SH-SY5Y (cell line): ENCODE results near the gene TTC28.

Experiments used
- GATA2 ChIP-seq: IDR thresholded peaks from 2 replicates; pipeline ENCODE4 v1.6.1; 2011; ENCODE audit warnings: mild to moderate bottlenecking, low read depth, low read length
- GATA3 ChIP-seq: IDR thresholded peaks from 2 replicates; pipeline ENCODE4 v1.6.1; 2011; ENCODE audit warnings: low read depth, mild to moderate bottlenecking, low read length, moderate library complexity

Gene TTC28

DNA sequence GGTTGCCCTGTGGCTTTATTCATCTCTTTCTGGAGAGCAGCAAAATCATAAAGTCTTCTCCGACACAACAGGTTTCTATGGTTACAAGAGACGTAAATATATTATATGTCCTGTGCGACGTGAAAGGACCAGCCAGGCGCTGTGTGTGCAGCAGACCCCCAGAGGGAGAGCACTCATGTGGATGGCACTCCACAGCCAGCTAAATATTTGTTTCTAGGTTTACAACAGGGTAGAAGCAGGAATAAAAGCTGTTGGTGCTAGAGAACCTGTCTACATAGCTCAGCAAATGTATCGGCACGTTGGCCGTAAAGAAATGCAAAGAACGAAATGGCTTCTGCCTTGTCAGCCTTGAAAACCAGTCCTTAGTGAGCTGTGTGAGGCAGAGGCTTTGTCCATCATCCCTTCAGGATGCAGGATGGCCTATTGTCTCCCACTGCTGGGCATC is 626.8 kb downstream of the TTC28 start:
- TF ChIP-seq GATA2 = no peak
- no peak for TF ChIP-seq GATA3

DNA sequence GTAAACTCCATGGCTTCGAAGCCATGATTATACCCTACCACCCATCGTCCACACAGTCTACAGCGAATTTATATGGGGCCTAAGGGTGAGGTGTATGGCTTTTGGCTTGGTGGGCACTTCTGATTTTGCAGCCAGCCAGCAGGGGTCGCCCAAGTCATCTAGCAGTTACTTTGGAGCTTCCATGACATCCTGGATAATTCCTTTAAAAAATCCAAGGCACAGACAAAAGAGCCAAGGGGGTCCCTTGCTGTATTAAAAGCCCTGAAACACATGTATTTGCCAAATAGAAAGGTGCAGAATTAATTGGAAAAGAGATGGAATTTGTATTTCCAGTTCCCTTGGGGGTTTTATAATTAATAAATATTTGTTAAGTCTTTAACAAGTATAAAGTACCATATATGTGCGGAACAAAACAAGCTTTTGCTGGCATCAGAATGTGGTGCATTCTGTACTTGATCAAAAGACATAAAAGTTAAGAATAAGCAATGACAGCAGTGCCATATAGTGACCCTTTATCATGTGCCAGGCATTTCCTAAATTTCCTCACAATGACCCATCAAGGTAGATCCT is 627.8 kb downstream of the TTC28 start:
- TF ChIP-seq GATA2 = no peak
- no peak for TF ChIP-seq GATA3

DNA sequence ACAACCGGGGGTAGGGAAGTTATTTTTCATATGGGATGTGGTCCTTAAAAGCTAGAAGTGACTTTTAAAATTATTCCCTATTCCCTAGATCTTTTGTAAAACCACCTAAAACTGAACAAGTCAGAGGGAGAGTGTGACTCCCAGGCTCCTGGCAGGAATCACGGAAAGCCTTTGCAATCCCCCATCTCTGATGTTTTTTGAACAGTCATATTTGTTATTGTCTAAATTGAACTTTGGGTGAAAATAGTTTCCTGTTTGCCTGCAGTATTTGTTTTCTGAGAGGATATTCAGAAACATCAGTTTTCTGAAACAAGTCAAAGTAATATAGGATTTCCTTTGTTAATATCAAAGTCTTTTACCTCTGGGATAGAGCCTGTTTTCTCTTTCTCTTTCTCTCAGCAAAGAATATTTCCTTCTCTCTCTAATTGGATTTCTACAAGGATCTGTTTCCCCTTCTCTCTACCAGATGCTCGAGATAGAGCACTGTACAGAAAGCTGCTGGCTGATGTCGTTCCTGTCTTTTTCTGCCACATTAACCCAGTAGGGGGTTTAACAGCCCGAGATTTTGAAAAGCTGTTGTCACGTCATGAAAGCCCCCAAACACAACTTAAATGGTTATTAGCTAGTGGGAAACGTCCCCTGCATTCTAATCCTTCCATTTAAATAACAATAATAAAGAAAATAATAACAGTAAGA is 628.4 kb downstream of the TTC28 start:
- TF ChIP-seq GATA2 = no peak
- no peak for TF ChIP-seq GATA3

DNA sequence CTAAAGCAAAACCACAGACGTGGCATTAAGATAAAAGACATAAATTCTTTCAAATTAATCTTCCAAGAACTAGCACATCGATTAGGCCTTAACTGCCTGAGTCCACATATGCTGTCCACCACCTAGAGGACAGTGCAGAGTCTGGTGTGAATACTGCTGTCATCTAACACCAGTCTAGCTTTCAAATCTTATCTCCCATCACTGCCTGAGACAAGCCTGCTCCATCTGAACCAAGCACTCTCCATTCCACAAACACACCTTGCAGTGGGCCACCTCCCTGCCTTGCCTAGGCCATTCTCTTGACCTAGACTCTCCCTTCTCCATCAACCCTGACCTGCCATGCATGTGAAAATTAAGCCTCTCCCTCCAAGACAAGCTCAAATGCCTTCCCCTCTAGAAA is 631.1 kb downstream of the TTC28 start:
- TF ChIP-seq GATA3 (no peak), GATA2 (peak; percentile 49)

DNA sequence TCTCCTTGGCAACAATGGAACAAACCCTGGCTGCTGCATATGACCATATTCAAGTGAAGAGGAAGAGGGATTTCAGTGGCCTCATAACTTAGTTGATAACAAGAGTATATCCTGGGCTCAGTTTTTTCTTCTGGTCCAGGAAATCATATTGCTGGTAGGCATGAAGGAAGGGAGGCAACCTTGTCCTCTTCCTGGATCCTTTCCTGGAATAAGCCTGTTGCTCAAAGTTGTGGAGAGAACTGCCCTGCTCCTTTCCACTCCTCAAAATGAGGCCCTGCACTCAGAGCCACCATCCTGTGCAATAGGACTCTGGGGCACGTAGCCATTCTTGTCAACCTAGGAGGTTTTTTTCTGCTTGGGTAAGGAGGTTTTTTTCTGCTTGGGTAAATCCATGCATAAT is 631.9 kb downstream of the TTC28 start:
- TF ChIP-seq GATA3 = no peak
- no peak for TF ChIP-seq GATA2

DNA sequence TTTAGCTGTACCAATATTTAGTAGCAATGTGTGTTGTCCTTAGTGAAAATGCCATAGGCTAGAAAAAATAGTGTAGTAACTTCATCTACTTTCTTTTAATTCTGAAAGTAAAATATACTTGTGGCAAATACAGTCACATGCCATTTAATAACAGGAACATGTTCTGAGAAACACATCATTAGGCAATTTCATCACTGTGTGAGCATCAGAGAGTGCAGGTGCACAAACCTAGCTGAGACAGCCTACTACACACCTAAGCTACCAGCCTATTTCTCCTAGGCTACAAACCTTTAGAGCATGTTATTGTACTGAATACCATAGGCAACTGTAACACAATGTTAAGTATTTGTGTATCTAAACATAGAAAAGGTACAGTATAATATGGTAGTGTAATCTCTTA is 633.5 kb downstream of the TTC28 start:
- TF ChIP-seq GATA3 = no peak

DNA sequence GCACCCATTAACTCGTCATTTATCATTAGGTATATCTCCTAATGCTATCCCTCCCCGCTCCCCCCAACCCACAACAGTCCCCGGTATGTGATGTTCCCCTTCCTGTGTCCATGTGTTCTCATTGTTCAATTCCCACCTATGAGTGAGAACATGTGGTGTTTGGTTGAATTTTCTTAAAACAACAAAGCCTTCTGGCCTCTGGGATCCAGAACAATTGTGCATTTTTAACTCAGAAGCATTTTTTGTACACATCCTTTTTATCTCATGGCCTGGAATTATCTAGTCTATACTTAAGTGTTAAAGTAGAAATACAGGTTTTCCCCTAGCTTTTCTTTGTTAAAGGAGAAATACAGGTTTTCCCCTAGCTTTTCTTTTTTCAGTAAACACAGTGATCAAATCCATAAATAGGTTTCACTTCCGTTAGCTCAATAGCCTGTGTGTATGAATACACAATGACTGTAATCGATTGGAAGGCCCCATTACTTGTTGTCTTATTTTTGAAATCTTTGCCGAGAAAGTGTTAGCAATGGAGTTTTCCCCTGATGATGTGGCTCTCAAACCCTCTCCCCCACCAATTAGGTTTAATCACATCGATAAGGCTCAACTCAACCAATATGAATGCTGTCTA is 635.0 kb downstream of the TTC28 start:
- no peak for TF ChIP-seq GATA2

DNA sequence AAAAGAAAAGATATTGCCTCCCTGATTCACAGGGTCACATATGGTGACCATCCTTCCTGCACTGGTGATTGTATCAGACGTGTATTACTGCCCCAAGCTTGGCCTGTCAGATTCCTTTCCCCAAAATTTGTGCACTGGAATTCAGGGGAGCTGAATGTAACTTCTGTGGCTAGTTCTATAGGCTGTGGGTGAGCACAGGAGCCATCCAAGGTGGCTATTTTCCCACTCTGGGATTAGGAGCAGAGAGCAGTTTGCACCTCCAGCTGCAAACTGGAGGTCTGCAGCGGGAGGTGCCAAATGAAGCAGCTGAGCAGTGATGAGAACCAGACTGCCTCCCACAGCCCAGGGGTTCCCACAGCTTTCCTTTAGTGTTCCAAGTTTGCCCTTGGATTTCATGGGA is 636.4 kb downstream of the TTC28 start:
- TF ChIP-seq GATA3 (peak; percentile 51), GATA2 (peak; percentile 75)

DNA sequence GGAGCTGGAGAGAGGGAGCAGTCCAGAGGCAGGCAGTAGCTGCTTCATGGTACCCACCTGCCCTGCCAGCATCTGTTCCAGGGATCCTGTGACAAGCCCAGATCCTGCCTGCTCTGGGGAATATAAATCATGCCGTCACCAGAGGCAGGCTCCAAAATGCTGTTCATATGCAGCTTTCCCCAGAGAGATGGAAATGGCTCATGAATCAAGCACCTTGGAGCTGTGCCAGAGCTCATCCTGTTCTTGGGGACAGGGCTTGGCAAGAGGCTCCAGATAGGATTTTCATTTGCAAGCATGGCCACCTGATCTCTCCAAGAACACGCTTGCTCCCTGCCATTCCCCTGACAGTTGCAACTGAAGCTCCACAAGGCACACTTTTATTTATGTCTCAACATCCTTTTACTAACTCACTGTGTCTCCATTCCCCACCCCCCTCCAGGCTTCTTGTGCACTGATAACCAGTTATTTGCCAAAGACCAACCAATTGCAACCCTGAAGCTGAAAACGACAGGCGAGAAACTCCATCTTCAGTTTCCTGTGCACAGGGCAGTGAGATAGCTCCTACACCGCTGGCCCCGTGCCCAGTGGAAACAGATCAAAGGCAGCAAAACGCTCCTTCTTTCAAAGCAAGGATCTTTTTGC is 644.8 kb downstream of the TTC28 start:
- TF ChIP-seq GATA2 = no peak; the same call in 1 of the 2 replicates
- TF ChIP-seq GATA3 = no peak

DNA sequence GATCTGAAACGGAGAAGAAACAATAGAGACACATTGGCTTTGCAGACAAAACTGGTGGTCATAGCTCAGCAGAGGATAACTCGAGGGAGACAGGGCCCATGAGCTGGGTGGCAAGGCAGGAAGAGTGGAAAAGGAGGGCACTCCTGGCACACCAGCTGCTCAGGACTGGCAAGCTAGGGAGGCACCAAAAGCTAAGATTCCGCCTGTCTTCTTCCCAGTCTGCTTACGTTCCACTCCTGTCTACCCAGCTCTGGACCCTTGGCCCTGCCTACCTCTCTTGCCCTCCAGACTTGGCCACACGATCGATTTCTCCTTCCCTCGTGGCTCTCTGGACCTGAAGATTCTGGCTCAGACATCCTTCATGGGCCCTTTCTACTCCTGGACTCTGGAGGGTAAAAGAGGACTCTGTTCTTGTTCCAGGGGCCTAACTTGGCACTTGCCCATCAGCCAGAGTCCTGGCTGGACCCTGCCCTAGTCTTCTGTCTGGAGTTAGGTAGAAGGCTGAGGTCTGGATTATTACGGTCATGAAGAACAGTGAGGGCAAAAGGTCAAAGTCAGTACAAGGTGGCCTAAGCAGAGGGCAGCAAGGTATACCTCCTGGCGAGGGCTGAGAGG is 645.4 kb downstream of the TTC28 start:
- TF ChIP-seq GATA2 (no peak), GATA3 (no peak)

DNA sequence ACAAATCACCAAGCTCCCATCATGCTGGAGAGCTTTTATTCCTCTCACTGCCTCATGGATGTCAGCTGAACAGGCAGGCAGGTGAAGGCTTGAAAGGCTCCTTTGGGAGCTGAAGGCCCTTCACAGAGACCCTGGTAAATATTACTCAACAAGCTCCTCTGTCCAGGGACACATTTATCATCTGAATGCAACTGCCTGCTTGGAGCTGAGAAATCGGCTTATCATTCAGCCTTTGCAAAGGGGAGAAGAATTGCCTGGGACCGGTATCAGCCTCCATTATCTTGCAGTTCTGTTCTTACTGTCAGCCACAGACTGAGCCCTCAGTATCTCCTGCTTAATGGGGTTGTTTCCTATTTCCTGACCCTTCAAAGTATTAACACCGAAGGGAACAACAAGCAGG is 646.8 kb downstream of the TTC28 start:
- TF ChIP-seq GATA2 (peak; percentile 71), GATA3 (no peak)

DNA sequence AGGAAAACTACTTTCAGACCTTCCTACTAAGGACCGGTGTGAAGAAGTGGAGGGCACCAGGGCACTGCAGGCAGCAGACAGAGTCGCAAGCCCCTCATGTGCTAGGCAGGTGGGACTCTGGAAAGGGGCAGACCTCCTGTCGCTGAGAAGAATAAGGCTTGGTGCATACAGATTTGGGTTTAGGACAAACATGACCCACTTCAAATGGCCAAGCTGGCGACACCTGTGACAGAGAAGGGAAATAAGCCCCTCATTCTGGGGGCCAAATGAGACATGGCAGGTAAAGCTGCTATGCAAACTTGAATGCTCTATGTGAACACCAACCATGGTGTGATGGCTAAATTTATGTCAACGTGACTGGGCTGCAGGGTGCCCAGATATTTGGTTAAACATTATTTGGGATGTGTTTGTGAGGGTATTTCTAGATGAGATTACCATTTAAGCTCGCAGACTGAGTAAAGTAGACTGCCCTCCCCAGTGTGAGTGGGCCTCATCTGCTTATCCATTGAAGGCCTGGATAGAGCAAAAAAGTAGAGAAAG is 648.2 kb downstream of the TTC28 start:
- TF ChIP-seq GATA3 (no peak), GATA2 (no peak)

DNA sequence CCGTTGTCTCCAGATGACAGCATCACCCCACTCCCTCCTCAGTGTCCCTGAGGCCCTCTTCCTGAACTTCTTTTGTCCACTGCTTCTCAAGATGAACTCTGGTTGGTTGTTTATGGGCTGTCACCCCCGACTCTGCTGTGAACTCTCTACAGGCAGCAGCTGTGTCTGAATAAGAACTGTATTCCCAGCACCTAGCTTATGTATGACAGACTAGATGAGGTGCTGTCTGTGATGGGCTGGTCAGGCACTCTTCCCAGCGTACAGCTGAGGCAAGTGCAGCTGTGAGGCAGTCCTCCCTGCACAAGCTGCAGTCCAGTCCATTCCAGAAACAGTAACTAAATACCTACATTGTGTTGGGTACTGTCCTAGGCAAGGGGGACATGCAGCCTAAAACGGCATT is 649.2 kb downstream of the TTC28 start:
- no peak for TF ChIP-seq GATA3
- TF ChIP-seq GATA2 = no peak

DNA sequence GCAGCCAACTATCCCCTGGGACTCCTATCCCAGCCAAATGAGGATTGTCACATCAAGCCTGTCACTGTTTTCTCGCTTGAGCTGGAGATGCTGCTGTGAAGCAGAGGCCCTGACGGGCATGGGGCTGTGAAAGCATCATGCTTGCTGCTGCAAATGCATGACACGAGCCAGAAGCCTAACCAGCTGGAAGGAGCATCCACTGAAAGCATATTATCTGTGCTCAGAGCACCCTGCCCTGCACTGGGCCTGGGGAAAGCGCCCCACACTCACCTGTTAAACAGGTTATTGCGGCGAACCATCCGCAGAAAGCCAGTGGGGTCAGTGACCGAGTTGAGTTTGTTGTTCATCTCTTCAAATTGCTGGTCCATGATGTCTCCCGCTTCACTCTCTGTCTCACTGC is 649.7 kb downstream of the TTC28 start:
- no peak for TF ChIP-seq GATA3
- TF ChIP-seq GATA2 = no peak
